Astrocyte (in vitro differentiated cells and primary cell): Measurements from ENCODE around the gene TMPRSS7.

Experiments used
- CTCF ChIP-seq: IDR thresholded peaks from 2 replicates; pipeline ENCODE4 v1.5.1; 2011; ENCODE audit warnings: low read depth, mild to moderate bottlenecking, inconsistent platforms, low read length, moderate library complexity; ENCODE audit not compliant: insufficient read depth
- EZH2 ChIP-seq: IDR thresholded peaks from 2 replicates; pipeline ENCODE4 v1.6.1; 2012; ENCODE audit warnings: mild to moderate bottlenecking, low read length, inconsistent platforms; ENCODE audit not compliant: insufficient read depth

- TF ChIP-seq CTCF (no peak), EZH2 (no peak)
Measured at GRCh38 chr3:112046599-112046998, 12.1 kb downstream of the TMPRSS7 start.
